ENCODE results near the gene PHF14. TPM values are rescaled to one million over a fixed set of nuclear protein-coding genes. Genes with fewer than 3 reads are reported as not detected.
A peak's percentile ranks its signal among the peaks of the same experiment; 100 is the strongest.

The PHF14 gene
- total RNA-seq, 1 donor from 2014 or later = 50.4 TPM

DNA sequence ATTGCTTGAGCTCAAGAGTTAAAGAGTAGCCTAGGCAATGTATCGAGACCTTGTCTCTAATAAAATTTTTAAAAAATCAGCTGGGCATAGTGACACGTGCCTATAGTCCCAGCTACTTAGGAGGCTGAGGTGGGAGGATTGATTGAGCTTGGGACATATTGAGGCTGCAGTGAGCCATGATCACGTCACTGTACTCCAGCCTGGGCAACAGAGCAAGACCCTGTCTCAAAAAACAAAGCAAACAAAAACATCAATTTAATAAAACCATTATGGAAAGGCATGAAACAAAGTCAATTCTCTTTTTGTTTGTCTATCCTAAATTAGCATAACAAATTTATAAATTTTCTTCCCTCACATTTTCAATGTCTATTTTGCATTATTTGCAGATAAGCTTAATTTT is 108.4 kb downstream of the PHF14 start:
- H3K4me1 Mint-ChIP-seq (ENCODE audit: unreplicated experiment) = no peaks in the 10 kb centered on the region
- TF ChIP-seq CTCF (IDR thresholded peaks at IDR 0.05; ENCODE audit: unreplicated experiment) = no peak
- peaks cover 3% of the 10 kb centered on the region for H3K27me3 Mint-ChIP-seq (ENCODE audit: unreplicated experiment)
- no peak overlapping the region for H3K4me3 Mint-ChIP-seq (ENCODE audit: unreplicated experiment)
- H3K9me3 Mint-ChIP-seq (ENCODE audit: unreplicated experiment) = no peaks in the 10 kb centered on the region
- peaks cover 11% of the 10 kb centered on the region for H3K36me3 Mint-ChIP-seq (ENCODE audit: low read depth, unreplicated experiment)
- DNase-seq (ENCODE audit: low spot score) = no peak
- no peak overlapping the region for H3K27ac Mint-ChIP-seq (ENCODE audit: unreplicated experiment)

- Mint-ChIP-seq H3K27me3 (ENCODE audit: unreplicated experiment) (peaks cover 3% of the 10 kb centered on the region), H3K36me3 (ENCODE audit: low read depth, unreplicated experiment) (peaks cover 11% of the 10 kb centered on the region), H3K4me3 (ENCODE audit: unreplicated experiment) (no peak overlapping the region), H3K4me1 (ENCODE audit: unreplicated experiment) (no peaks in the 10 kb centered on the region), H3K27ac (ENCODE audit: unreplicated experiment) (peak overlapping the region; percentile 28), H3K9me3 (ENCODE audit: unreplicated experiment) (no peaks in the 10 kb centered on the region)
- DNase-seq (ENCODE audit: low spot score) = no peak
- no peak for TF ChIP-seq CTCF (IDR thresholded peaks at IDR 0.05; ENCODE audit: unreplicated experiment)
Observed at GRCh38 chr7:11082552-11083213, 109.0 kb downstream of the PHF14 start.

GRCh38 chr7:11083214-11083568 is 109.5 kb downstream of the PHF14 start:
- no peak overlapping the region for H3K27ac Mint-ChIP-seq (ENCODE audit: unreplicated experiment)
- no peak for DNase-seq (ENCODE audit: low spot score)
- peaks cover 11% of the 10 kb centered on the region for H3K36me3 Mint-ChIP-seq (ENCODE audit: low read depth, unreplicated experiment)
- H3K4me3 Mint-ChIP-seq (ENCODE audit: unreplicated experiment) = no peak overlapping the region
- peaks cover 3% of the 10 kb centered on the region for H3K27me3 Mint-ChIP-seq (ENCODE audit: unreplicated experiment)
- no peaks in the 10 kb centered on the region for H3K4me1 Mint-ChIP-seq (ENCODE audit: unreplicated experiment)
- H3K9me3 Mint-ChIP-seq (ENCODE audit: unreplicated experiment) = no peaks in the 10 kb centered on the region
- no peak for TF ChIP-seq CTCF (IDR thresholded peaks at IDR 0.05; ENCODE audit: unreplicated experiment)

DNA sequence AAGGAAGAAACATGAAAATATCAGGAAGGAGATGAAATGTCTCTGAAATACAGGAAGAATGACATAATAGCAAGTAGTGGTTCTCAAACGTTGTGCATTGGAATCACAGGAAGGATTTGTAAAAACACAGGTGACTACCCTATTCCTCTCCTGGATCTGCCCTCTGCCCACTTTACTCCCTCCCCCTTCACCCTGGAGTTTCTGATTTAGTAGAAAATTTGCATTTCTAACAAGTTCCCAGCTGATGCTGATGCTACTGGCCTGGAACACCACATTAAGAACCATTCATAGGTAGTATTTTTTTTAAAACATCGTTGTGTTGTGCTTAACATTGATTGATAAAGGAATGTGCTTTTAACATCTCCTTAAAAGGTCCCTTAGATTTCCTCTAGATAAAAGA is 130.9 kb downstream of the PHF14 start:
- H3K9me3 Mint-ChIP-seq (ENCODE audit: unreplicated experiment) = no peaks in the 10 kb centered on the region
- H3K4me1 Mint-ChIP-seq (ENCODE audit: unreplicated experiment) = peaks cover 14% of the 10 kb centered on the region
- peak overlapping the region; percentile 87 for H3K27ac Mint-ChIP-seq (ENCODE audit: unreplicated experiment)
- H3K27me3 Mint-ChIP-seq (ENCODE audit: unreplicated experiment) = no peaks in the 10 kb centered on the region
- TF ChIP-seq CTCF (IDR thresholded peaks at IDR 0.05; ENCODE audit: unreplicated experiment) = no peak
- DNase-seq (ENCODE audit: low spot score) = no peak
- H3K4me3 Mint-ChIP-seq (ENCODE audit: unreplicated experiment) = no peak overlapping the region
- H3K36me3 Mint-ChIP-seq (ENCODE audit: low read depth, unreplicated experiment) = no peaks in the 10 kb centered on the region

- Mint-ChIP-seq H3K9me3 (ENCODE audit: unreplicated experiment) (no peaks in the 10 kb centered on the region), H3K27ac (ENCODE audit: unreplicated experiment) (no peak overlapping the region), H3K4me1 (ENCODE audit: unreplicated experiment) (peaks cover 5% of the 10 kb centered on the region), H3K36me3 (ENCODE audit: low read depth, unreplicated experiment) (no peaks in the 10 kb centered on the region), H3K27me3 (ENCODE audit: unreplicated experiment) (peaks cover 3% of the 10 kb centered on the region), H3K4me3 (ENCODE audit: unreplicated experiment) (no peak overlapping the region)
- TF ChIP-seq CTCF (IDR thresholded peaks at IDR 0.05; ENCODE audit: unreplicated experiment) = no peak
- no peak for DNase-seq (ENCODE audit: low spot score)
Observed at GRCh38 chr7:11109659-11110058, 136.0 kb downstream of the PHF14 start.

Measured in endothelial cell (in vitro differentiated cells).